Activated CD8-positive, alpha-beta memory T cell treated with anti-CD3 and anti-CD28 coated beads for 48 hours (primary cell): ENCODE measurements around the gene ECHDC1.
A peak's percentile ranks its signal among the peaks of the same experiment; 100 is the strongest.

ENCODE experiments used
- DNase-seq, 3 experiments: peaks; one replicate each; pipeline ENCODE4 v3.0.0-alpha.2; 2020; ENCODE audit warnings: low read depth in 2 of 3, low spot score in 2 of 3

ECHDC1 gene

DNA sequence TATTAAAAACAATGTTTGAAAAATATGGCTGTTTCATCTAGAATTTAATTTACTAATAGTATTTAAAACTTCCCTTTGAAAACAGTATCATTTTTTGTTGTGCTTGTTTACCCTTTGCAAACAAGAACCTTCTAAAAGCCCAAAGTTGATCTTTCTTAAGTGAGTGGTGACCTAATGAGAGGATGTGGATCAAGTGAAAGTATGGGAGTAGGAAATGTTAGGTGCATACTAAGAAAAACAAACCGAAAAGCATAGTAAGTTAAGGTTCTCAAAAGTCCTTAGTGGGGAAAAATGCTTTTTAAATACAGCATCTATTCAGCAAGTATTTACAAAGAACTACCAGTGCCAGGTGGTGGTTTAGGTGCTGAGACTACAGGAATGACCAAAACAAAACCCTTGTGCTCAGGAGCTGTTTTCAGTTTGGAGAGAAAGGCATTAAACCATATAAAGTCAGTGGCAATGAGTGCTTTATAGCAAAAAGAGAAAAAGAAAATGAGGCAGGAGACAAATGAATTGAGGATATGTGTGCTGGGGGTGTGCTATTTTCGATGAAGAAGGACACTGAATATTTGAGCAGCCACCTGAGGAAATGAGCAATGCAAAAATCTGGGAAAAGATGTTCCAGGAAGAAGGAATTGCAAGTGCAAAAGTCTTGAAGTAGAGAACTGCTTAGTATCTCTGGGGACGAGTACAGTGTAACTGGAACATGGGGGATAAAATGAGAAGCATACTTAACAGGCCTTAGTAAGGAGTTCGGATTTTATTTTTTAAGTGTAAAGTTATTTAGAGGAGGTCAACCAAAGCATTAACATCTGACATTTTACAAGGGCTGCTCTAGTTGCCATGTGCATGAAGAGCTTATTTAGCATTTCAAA lies 52.8 kb downstream of the ECHDC1 start:
- no peak for DNase-seq

DNA sequence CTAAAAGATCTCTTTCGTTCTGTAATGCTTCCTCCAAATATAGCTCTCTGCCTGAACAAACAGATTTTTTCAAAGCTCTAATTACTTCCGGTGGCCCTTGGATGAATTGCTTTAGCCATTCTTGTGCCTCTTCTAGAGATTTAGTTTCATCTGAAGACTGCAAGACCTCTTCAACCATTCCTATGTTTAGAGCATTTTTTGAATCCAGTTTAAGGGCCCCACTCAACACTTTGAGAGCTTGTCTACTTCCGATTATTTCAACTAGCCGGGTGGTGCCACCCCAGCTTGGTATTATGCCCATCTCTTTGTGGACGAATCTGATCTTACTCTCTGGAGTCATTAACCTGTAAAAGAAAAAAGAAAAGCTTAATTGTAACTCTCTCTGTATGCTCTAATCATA lies 53.5 kb downstream of the ECHDC1 start:
- DNase-seq, result no peak

DNA sequence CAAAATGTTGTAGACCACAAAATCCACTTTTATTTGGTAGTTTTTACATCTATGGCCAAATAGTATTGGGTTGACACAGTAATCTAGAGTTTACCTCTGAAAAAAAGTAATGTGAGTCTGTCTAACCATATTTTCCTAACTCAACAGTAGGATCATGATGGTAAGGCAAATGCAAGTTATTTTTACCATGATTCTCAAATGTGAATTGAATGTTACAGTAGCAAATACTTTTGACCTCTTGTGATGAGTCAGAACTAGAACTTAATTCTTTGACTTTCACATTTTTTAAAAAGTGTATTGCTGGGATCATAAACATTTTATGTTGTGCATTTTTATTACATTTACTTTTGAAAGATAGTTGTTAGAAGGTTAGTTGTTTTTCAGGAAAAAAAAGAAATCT lies 54.7 kb downstream of the ECHDC1 start:
- DNase-seq, result no peak

DNA sequence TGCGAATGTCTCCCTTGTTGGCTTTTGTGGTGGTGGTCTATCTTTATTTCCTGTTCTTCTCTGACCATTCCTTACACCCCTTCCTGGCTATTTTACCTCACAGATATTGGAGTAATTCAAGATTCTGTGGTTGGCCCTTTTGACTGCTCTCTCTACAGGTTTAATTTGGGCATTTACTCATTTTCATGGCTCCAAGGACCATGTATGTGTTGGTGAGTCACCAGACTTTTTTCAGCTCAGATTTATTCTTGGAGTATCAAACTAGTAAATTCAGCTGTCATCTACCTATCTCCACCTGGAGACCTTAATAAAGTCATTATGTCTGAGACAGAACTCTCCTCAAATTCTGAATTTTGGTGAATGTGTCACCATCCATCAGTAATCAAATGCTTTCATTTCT lies 61.2 kb downstream of the ECHDC1 start:
- DNase-seq, result no peak

DNA sequence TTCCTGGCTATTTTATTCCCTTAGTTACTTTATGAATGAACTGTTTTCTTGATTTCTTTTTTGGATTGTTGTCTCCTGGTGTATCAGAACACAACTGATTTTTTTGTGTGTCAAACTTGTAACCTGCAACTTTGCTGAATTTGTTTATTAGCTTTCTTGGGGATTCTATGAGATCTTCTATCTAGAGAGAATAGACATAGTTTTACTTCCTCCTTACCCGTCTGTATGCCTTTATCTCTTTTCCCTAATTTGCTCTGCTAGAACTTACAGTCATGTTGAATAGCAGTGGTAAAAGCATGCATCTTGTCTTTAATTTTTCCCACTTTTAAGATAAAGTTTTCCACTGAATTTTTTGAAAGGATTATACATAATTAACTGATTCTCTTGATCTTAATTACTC lies 63.6 kb downstream of the ECHDC1 start:
- no peak for DNase-seq

DNA sequence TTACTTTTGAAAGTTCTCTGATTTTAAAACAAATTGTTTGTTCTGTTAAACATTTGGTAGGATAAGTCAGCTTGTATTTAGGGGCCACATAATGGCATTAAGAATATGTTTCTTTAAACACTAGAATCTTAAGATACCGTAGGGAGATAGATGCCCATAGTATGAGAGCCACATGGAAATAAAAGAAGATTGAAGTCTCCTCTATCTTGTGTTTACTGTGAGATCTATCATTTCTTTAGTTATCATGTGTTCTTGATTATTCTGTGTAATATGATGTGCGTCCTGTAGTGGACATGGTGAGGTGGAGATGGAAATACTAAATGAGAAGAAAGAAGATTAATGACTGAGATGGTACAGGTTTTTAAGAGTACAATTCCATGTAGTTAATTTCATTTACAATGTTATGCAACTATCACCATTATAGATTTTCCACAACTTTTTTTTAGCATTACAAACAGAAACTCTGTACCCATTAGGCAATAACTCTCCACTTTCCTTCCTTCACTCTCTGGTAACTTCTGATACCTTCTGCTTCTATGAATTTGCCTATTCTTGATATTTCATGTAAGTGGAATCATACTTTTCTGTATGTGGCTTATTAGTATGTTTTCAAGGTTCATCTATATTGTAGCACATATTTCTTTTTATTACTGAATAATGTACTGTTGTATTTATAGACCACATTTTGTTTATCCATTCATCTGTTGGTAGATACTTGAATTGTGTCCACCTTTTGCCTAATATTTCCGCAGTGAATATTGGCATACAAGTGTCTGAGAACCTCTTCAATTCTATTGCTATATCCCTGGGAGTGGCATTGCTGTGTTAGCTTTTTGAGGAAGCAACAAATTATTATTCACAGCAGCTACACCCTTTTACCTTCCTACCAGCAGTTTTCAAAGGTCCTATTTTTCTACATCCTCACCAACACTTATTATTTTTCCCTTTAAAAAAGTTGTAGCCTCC lies 65.2 kb downstream of the ECHDC1 start:
- no peak for DNase-seq

DNA sequence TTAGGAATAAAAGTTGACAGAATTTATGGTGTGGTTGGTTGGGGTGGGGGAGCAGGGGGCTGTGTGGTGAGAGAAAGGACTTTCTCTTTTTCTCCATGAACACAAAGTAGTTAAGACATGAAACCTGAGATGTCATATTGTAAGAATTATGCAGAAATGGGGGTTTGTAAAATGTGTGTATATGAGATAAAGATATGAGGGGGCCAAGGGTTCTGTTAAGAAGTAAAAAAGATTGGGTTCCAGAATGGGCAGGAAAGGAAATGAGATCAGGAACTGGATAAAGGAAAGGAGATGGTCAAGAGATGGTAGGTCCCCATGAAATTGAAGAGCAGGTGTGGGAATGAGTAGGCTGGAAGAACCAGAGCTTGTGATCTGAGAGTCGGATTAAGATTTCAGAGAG lies 67.1 kb downstream of the ECHDC1 start:
- no peak for DNase-seq

DNA sequence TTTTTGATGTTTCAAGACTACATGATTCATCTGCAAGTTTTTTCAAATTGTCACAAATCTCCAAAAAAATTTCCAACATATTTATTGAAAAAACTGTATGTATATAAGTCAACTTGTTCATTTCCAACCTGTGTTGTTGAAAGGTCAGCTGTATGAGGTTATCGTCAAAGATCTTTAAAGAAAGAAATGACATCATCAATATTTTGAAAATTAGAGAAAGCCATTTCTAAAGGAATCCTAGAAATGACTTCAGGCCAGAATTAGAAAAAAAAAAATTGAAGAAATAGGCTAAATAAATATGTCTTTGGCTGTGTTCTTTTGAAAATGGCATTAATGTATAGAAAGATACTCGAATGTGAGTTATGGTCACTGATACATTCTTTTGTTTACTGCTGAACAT lies 69.9 kb downstream of the ECHDC1 start:
- no peak for DNase-seq

DNA sequence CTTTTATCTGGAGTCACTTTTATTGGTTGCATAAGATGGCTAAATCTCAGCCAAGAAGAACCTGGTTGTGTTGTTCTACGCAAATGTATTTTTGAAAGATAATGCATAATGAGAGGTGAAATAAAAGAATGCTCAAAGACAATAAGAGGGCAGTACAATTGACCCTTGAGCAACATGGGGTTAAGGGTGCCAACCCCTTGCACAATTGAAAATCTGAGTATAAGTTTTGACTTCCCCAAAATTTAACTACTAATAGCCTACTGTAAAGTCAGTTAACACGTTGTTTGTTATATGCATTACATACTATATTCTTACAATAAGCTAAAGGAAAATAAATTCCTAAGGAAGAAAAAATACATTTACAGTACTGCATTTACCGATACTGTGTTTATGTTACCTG lies 70.8 kb downstream of the ECHDC1 start:
- DNase-seq, result no peak

DNA sequence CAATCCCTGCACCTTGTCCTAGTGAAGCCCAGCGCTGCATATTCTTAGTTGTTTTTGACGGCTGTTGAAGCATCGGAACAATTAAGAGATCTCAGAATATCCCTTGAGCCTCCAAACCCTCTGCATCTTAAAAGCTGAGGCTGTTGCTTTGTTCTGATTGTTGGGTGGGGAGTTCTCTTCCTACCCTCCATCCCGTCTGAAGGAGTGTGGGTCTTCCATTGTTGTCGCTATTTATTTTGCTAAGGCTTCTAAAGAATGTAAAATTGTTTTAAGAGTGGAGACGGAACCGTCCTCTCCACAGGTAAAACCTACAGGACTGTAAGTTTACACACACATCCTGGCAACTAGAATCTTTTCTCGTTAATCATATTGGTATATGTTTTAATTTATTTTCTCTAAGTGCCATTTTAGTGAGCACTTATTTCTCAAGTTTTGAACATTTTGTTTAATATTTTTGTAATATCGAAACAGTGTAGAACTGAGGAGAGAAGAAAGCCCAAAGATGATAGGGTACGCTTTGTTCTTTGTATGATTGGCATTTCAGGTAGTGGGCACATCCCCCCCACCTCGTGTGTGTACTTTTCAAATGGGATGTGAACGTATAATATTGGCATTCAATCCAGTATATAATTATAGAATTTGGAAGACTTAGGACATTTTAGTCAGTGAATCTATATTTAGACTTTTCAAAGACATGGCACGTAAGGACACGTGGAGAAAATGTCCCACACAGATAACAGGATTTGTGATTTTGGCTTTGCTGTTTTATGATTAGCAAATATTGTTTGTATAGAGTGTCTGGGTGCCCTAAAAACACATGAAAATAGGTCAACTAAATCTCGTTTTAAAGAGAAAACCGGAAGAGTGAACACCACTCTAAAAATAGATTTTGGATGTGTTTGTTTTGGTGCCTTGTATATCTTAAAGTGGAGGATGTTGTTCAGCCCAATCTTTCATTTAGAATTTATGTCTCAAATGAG lies 75.5 kb downstream of the ECHDC1 start:
- DNase-seq, result no peak

DNA sequence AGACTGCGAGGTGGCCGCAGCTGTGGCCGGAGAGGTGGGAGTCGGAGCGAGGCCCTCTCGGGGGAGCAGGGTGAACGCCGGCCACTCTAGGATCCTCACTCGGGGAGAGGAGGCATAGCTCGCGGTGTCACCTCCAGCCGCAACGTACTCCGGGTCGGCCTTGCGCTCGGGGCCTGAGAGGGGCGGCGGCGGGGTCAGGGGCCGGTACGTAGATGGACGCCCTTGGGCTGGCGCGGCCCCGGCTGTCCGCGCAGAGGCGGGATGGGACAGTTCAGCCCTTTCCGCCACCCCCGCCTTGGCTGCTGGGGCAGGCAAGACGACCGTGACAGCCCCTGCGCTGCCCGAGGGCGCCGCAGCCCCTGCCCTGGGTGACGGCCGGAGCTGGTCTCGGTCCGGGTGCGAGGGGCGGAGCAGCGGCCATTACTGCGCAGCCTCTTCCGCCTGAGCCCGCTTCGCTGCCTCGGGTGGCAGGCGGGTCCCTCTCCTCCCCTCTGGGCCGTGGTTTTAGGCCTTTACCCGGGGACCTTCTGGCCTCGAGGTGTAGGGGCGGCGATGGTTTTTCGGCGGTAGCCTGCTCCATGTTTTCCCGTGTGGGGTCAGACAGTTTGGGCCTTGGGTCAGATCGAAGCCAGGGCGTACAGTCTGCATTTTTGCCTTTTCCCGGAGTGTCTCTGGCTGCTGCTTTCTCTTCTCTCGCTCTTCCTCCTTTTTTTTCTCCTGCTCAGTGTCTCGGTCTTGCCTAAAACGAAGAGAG lies 76.3 kb downstream of the ECHDC1 start:
- peak; percentile 6 to 38 (median 38) for DNase-seq

DNA sequence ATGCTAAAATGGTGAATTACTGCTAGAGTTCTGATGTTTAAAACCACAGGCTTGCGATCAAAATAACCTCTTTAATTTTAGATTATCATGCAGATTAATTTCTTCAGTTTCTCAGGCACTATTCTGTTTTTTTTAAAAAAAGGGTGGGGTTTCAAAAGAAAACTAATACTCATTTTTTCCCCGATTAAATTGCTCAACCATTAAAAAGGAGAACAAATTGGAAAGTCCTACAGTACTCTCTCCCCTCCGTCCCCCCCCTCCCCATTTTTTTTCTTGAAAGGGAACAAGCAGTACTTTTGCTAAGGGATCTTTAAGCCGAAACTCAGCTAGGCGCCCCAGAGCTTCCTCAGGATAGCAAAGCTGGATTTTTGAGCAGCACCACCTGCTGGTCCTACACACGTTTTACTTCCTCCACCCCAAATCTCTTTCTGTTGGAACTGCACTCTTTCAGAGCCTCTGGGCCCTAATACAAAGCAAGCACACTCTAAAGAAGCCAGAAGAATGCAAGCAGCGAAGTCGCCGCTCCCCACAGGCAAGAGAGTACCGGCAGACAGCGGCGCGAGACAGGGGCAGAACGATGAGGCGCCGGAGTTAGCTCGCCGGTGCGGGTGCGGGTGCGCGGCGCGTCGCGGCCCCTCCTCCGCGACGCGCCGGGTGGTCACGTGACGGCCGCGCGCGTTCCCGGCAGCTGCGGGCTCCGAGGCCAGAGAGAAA lies 77.1 kb downstream of the ECHDC1 start, which contains the start of gene RNF146:
Gene RNF146, plus strand, starts transcription at position 687 of the 714 bp plus-strand sequence. CDS start 13,475 bp downstream, outside the sequence.
- peak; percentile 23 to 64 (median 50) for DNase-seq

DNA sequence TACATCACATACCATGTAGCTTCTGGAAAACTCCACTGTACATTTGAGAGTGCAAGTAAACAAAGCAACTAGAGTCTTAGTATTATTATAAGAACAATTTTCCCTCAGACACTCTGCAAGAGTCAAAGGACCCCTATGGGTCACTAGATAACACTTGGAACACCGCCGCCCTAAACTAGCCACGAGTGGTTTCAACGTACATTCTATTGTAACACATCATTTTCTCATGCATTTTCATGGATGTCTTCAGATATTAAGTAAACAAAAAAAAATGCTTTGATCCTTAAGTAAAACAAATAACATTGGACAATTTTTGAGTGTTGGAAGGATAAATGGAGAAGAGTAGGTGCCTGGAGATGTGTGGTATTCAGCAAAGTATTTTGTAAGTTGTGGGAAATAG lies 79.9 kb downstream of the ECHDC1 start:
- DNase-seq, result no peak

DNA sequence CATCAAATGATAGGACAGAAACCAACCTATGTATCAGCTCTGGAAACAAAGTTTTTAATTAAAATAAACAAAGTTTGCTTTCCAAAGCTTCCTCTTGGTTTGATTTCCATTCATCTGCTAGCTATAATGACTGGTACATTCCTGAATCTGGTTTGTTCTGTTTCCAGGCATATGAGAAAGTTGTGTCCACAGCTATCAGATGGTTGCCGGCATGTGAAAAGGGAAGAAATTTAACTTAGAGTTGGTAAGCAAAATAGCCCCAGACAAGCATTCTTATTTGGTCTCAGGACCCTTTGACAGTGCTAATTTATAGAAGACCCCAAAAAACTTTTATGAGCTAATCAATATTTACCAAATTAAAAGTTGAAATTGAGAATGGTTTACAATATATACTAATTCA lies 80.5 kb downstream of the ECHDC1 start:
- no peak for DNase-seq

DNA sequence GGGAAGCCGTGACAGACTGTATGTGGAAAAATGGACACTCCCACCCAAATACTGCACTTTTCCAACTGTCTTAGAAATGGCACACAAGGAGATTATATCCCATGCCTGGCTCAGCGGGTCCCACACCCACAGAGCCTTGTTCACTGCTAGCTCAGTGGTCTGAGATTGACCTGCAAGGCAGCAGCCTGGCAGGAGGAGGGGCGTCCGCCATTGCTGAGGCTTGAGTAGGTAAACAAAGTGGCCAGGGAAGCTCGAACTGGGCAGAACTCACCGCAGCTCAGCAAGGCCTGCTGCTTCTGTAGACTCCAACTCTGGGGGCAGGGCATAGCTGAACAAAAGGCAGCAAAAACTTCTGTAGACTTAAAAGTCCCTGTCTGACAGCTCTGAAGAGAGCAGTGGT lies 88.1 kb downstream of the ECHDC1 start:
- DNase-seq, result no peak

DNA sequence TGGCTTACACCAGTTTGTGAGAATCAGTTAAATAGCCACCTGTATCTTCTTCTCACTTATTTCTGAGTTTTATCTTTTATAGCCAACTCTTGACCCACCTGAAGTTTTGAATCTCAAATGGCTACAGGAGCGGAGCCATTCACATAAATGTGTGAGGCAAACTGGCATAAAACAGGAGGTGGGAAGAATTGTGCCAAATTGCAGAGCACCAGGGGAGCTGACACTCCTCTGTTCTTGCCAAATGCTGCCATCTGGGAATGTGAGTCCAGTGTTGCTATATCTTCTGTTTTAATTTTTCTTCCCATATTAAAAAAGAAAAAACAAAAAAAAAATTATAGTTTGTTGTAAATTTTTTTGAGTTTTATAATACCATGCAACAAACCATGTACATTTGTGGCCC lies 93.8 kb downstream of the ECHDC1 start:
- DNase-seq, result no peak

DNA sequence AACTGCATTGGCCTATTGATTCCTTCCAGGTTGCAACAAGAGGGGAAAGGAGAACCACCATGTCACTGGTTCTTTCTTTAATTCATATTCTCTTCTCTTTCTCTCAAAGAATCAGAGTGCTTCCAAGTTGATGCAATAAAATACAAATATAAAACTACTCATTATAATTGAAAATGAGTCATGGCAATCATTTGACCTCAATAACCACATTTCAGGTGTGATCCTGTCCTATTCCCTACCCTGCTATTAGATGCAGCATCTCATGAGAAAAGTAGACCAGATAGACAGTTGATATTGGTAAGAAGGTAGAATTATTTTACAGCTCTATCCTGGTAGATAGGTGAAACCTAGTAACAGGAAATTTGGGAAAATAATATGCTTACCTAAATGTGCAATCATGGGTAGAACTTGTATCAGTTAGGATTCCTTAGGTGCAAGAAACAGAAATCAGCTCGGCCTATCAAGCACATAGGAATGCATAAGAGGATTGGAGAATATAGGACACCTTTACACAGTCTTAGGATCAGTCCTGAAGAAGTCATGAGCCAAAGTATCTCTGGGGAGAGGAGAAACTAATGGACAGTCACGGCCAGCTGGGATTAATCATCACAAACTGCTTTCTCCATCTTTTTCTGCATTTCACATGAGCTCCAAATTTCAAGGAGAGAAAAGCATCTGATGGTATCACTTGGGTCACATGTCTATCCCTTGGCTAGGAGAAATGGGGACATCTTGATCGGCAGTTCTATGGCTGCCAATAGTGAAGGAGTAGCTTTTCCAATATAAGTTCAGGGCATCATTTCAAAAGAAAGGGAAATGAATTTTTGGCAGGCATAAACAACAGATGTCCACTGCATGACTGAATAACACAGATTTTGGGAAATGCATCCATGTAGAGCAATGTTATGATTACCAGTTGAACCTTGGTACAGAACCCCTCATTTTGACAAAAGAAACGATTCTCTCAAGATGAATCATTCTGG lies 96.0 kb downstream of the ECHDC1 start:
- no peak for DNase-seq

DNA sequence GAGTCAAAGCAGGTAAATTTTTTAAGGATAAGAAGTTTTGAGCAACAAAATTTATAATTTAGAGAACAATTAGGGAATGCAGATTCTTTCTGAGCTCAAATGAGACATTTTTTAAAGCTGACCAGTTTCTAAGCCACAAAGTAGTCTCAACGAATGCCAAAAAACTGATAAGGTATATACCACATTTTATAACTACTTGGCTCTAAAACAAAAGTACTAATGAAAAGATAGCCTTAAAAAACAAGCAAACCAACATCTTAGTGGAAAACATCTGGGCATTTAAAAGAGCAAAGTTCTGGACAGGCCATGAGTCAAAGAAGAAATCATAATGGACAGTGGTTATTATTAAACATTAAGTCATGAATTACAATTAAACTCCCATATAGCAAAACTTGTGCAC lies 99.9 kb downstream of the ECHDC1 start:
- no peak for DNase-seq
